HG03039 (cell line): ENCODE data around the gene UNC119.

ENCODE experiments used
- ATAC-seq: cut with Tn5 transposase; IDR thresholded peaks from one replicate; pipeline ENCODE4 v1.9.1; 2021; ENCODE audit warnings: mild to moderate bottlenecking, moderate library complexity; ENCODE audit not compliant: unreplicated experiment

The UNC119 gene

GRCh38 chr17:28545141-28545503 is 7.3 kb downstream of the UNC119 start:
- no peak for ATAC-seq

GRCh38 chr17:28544402-28545140 is 7.9 kb downstream of the UNC119 start:
- ATAC-seq, result no peak

- no peak for ATAC-seq
Measured at GRCh38 chr17:28541439-28541838, 11.0 kb downstream of the UNC119 start.

- no peak for ATAC-seq
Measured at GRCh38 chr17:28540231-28540630, 12.2 kb downstream of the UNC119 start.

- ATAC-seq, result no peak
Measured at GRCh38 chr17:28538296-28538895, 14.0 kb downstream of the UNC119 start.

GRCh38 chr17:28537219-28537610 is 15.2 kb downstream of the UNC119 start:
- ATAC-seq, result no peak

- no peak for ATAC-seq
Measured at GRCh38 chr17:28536532-28537218, 15.7 kb downstream of the UNC119 start.

- ATAC-seq, result no peak
Measured at GRCh38 chr17:28534740-28535375, 17.6 kb downstream of the UNC119 start.

GRCh38 chr17:28533091-28533807 is 19.2 kb downstream of the UNC119 start:
- ATAC-seq, result no peak

- ATAC-seq, result no peak
Measured at GRCh38 chr17:28532050-28532960, 20.1 kb downstream of the UNC119 start.

- ATAC-seq, result no peak
Measured at GRCh38 chr17:28530926-28531325, 21.5 kb downstream of the UNC119 start.

GRCh38 chr17:28530250-28530649 is 22.2 kb downstream of the UNC119 start:
- no peak for ATAC-seq

GRCh38 chr17:28529013-28529400 is 23.4 kb downstream of the UNC119 start:
- no peak for ATAC-seq

- ATAC-seq, result no peak
Measured at GRCh38 chr17:28528327-28529012, 24.0 kb downstream of the UNC119 start.

GRCh38 chr17:28527859-28528258 is 24.6 kb downstream of the UNC119 start:
- no peak for ATAC-seq

GRCh38 chr17:28527181-28527681 is 25.2 kb downstream of the UNC119 start:
- no peak for ATAC-seq

- no peak for ATAC-seq
Measured at GRCh38 chr17:28526381-28526780, 26.0 kb downstream of the UNC119 start.

- ATAC-seq, result no peak
Measured at GRCh38 chr17:28524476-28525424, 27.7 kb downstream of the UNC119 start.
